Measurements from ENCODE around the gene AFF3. TPM values are rescaled to one million over a fixed set of nuclear protein-coding genes. Genes with fewer than 3 reads are reported as not detected.

Gene AFF3
- total and polyA plus RNA-seq, 2 of the 8 experiments (the other 6 are each of a cell fraction or from before 2014, with no cell fraction given), result 0.27 to 3.0 TPM

DNA sequence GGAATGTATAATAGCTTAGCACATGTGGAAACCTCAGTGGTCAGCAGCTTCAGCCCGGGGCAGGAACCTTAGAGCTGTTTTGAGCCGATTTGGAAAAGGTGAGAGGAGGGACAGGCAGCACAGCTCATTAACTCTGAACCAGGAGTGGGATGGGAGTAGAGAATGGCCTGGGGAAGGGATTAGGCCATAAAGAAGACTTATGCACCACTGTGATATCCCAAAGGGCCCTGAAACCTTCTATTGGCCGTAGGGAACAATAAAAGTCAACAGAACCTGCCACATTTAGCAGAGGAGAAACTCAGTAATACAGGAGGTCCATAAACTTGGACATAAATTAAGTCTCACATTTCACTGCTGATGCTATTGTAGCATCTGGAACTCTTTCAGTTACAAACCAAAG lies 528.4 kb downstream of the AFF3 start:
- no peak overlapping the region for H3K18ac ChIP-seq (ENCODE audit: extremely low read depth, low read length)
- H2BK20ac ChIP-seq (ENCODE audit: low read length), result no peak overlapping the region
- H3K36me3 ChIP-seq (ENCODE audit: control insufficient read depth in 2 of 4, insufficient read depth in 4 of 4, low read length in 3 of 4), result no peaks in the 10 kb centered on the region
- no peak overlapping the region for H2AFZ ChIP-seq (ENCODE audit: low read length)
- no peak for DNase-seq (ENCODE audit: low read depth in 1 of 2, low spot score in 2 of 2)
- H3K4me3 ChIP-seq (ENCODE audit: extremely low read depth in 1 of 4, insufficient read depth in 2 of 4, low read depth in 3 of 4, low read length in 4 of 4), result no peak overlapping the region
- POLR2A ChIA-PET (ENCODE audit: partially characterized antibody), result no interaction called here
- no peak overlapping the region for H2BK120ac ChIP-seq (replicated peaks; ENCODE audit: low read depth, low read length)
- H3K4me2 ChIP-seq (ENCODE audit: insufficient read depth in 1 of 2, low read depth in 2 of 2, low read length in 2 of 2), result no peak overlapping the region
- H4K91ac ChIP-seq (replicated peaks; ENCODE audit: insufficient read length, low read length), result no peak overlapping the region
- FAIRE-seq, result no peak
- CTCF ChIA-PET (ENCODE audit: partially characterized antibody), result interaction anchor here (0.6 to 4.0 kb wide), 3 partner anchors 35 to 647 kb away, joined by 3 to 47 read pairs (median 4); no protein-coding TSS in a partner anchor
- no peak overlapping the region for H3K56ac ChIP-seq (replicated peaks; ENCODE audit: insufficient read length, low read depth, low read length)
- H4K8ac ChIP-seq (ENCODE audit: extremely low read depth, insufficient read depth, low read length), result no peak overlapping the region
- H2BK15ac ChIP-seq (ENCODE audit: low read length), result no peak overlapping the region
- no peaks in the 10 kb centered on the region for H3K9me3 ChIP-seq (ENCODE audit: insufficient read depth in 2 of 2, low read depth in 1 of 2, low read length in 1 of 2)
- no peak overlapping the region for H3K23ac ChIP-seq (ENCODE audit: insufficient read length)
- H4K20me1 ChIP-seq (replicated peaks in 1 of 2; ENCODE audit: control insufficient read depth in 1 of 2, insufficient read depth in 2 of 2, low read length in 2 of 2), result no peaks in the 10 kb centered on the region
- H3K23me2 ChIP-seq (ENCODE audit: low read depth, low read length), result no peaks in the 10 kb centered on the region
- no peaks in the 10 kb centered on the region for H3K27me3 ChIP-seq (replicated peaks in 1 of 4; ENCODE audit: control insufficient read depth in 3 of 4, extremely low read depth in 1 of 4, insufficient read depth in 3 of 4, low read length in 3 of 4)
- no peaks in the 10 kb centered on the region for H3K4me1 ChIP-seq (replicated peaks in 1 of 4; ENCODE audit: control insufficient read depth in 3 of 4, insufficient read depth in 4 of 4, low read length in 3 of 4)
- H3K79me1 ChIP-seq (ENCODE audit: low read depth, low read length), result no peaks in the 10 kb centered on the region
- no peak for TF ChIP-seq TCF12 (IDR thresholded peaks at IDR 0.05; ENCODE audit: low read depth, low read length)
- no peak for TF ChIP-seq KDM5A (IDR thresholded peaks at IDR 0.05; ENCODE audit: low read length)
- TF ChIP-seq CHD1 (IDR thresholded peaks at IDR 0.05; ENCODE audit: low read depth, low read length), result no peak
- TF ChIP-seq TEAD4 (IDR thresholded peaks at IDR 0.05; ENCODE audit: low read depth, low read length), result no peak
- TF ChIP-seq RBBP5 (IDR thresholded peaks at IDR 0.05; ENCODE audit: borderline replicate concordance, low read depth, low read length), result no peak
- no peak for TF ChIP-seq FOSL1 (IDR thresholded peaks at IDR 0.05; ENCODE audit: insufficient read depth, low read depth, low read length)
- no peak for TF ChIP-seq YY1 (IDR thresholded peaks at IDR 0.05; ENCODE audit: low read depth, low read length)
- no peak for TF ChIP-seq RFX5 (IDR thresholded peaks at IDR 0.05; ENCODE audit: borderline replicate concordance, low read depth, low read length)
- TF ChIP-seq POLR2A (IDR thresholded peaks at IDR 0.05; ENCODE audit: control extremely low read depth in 1 of 2, low read depth in 2 of 2, low read length in 2 of 2), result no peak
- 81% methylated on average over 3 of the region's 3 CpGs; no CpG with 5 or more reads in 1 of the 2 experiments for WGBS, 2 experiments (ENCODE audit: extremely low coverage in 1 of 2, insufficient coverage in 1 of 2, insufficient read length in 1 of 2, insufficient replicate concordance in 2 of 2, low coverage in 1 of 2, low lambda C conversion rate in 2 of 2, missing lambda C conversion rate in 1 of 2)
- H2BK12ac ChIP-seq (ENCODE audit: low read depth, low read length), result no peak overlapping the region
- H2AK5ac ChIP-seq (ENCODE audit: low read depth, low read length), result no peak overlapping the region
- no peak overlapping the region for H2BK5ac ChIP-seq (ENCODE audit: low read depth, low read length)
- no peak overlapping the region for H4K5ac ChIP-seq (ENCODE audit: insufficient read length, low read depth, low read length)
- no peak overlapping the region for H3K9ac ChIP-seq (replicated peaks in 1 of 4; ENCODE audit: extremely low read depth in 1 of 4, low read depth in 3 of 4, low read length in 3 of 4)
- no peak overlapping the region for H3K4ac ChIP-seq (replicated peaks; ENCODE audit: insufficient read length, low read depth, low read length)
- H3K14ac ChIP-seq (ENCODE audit: insufficient read length), result no peak overlapping the region
- H3K79me2 ChIP-seq (ENCODE audit: control insufficient read depth in 1 of 2, insufficient read depth in 2 of 2, low read length in 2 of 2), result no peaks in the 10 kb centered on the region
- no peak overlapping the region for H3K27ac ChIP-seq (ENCODE audit: low read depth, low read length)
